Stomach (tissue), 9 donors: ENCODE data around the gene CYBB. TPM values are rescaled to one million over a fixed set of nuclear protein-coding genes. Genes with fewer than 3 reads are reported as not detected.

Experiments
- DNase-seq, 2 donors: peaks; one replicate each; pipeline versions ENCODE4 v3.0.0 to v3.0.0-alpha.2; 2013 to 2019
- H3K27ac ChIP-seq, 5 donors: fragments of 200-600 bp in 4 of 5; sonication (generic) in 4 of 5; one replicate each; pipeline ENCODE4 v1.5.1; 2013 to 2019; ENCODE audit warnings: mild to moderate bottlenecking in 1 of 5, moderate library complexity in 1 of 5
- H3K27me3 ChIP-seq, 3 donors: fragments of 200-600 bp; sonication (generic); one replicate each; pipeline ENCODE4 v1.5.1; 2017 to 2019; ENCODE audit warnings: mixed run types in 1 of 3
- H3K36me3 ChIP-seq, 4 donors: fragments of 200-600 bp; sonication (generic); 1 replicate in 3 of 4; 2 replicates in 1 of 4; pipeline ENCODE4 v1.5.1; 2016 to 2019
- H3K4me1 ChIP-seq, 4 donors: fragments of 200-600 bp; sonication (generic); one replicate each; pipeline ENCODE4 v1.5.1; 2016 to 2019
- H3K4me3 ChIP-seq, 4 donors: fragments of 200-600 bp; sonication (generic) in 3 of 4; one replicate each; pipeline ENCODE4 v1.5.1; 2016 to 2019; ENCODE audit warnings: mild to moderate bottlenecking in 1 of 4
- H3K9me3 ChIP-seq, 4 donors: fragments of 200-600 bp; sonication (generic); one replicate each; pipeline ENCODE4 v1.5.1; 2016 to 2019
- CTCF ChIP-seq, 7 experiments: fragments of 450-650 bp in 4 of 7; fragments of 200-600 bp in 3 of 7; sonication (generic) in 3 of 7; IDR thresholded peaks; one replicate each; pipeline ENCODE4 v1.5.1; 2016 to 2019; ENCODE audit warnings: antibody characterized with exemption in 7 of 7, control low read depth in 2 of 7, mild to moderate bottlenecking in 1 of 7
- EP300 ChIP-seq: sonication (generic); formaldehyde crosslinking; IDR thresholded peaks from one replicate; pipeline ENCODE4 v1.6.1; 2017; ENCODE audit warnings: antibody characterized with exemption
- POLR2A ChIP-seq, 4 donors: fragments of 450-650 bp; IDR thresholded peaks; one replicate each; pipeline ENCODE4 v1.6.1; 2016; ENCODE audit warnings: antibody characterized with exemption in 4 of 4, control low read depth in 2 of 4, mild to moderate bottlenecking in 1 of 4, moderate library complexity in 1 of 4
- POLR2AphosphoS5 ChIP-seq, 3 donors: sonication (generic); formaldehyde crosslinking; IDR thresholded peaks; one replicate each; pipeline ENCODE4 v1.6.1; 2016; ENCODE audit warnings: antibody characterized with exemption in 3 of 3
- WGBS, 5 donors: extraction: QIAGEN DNeasy Blood & Tissue Kit in 3 of 5; methylation state at CpG; one replicate each; pipeline versions ENCODE4 v1.1.5 to v1.1.7; 2013 to 2018; 5-methylcytosine and 5-hydroxymethylcytosine counted together
- intact Hi-C: fragments of 100-400 bp; cut with DNase I; formaldehyde crosslinking; loops from one replicate; pipeline ENCODE4 v1.15.1; 2023; ENCODE audit warnings: low total_unique reads
- polyA plus RNA-seq, 3 donors: library from polyadenylated mRNA; stranded (reverse); fragments of 200-250 nt; gene quantifications; one replicate each; pipeline ENCODE4 v1.2.3, GENCODE V29; 2013
- total RNA-seq, 5 donors: library from RNA; depleted of rRNA; stranded (reverse); fragments of >200 nt; gene quantifications; one replicate each; pipeline versions ENCODE4 v1.1.0 to v1.2.3, GENCODE V29; 2014 to 2016
- donor health status: healthy with polysubstance abuse.
- donor health status: Bipolar disorder and iron deficiency.
- donor health status: healthy.

The CYBB gene
- total and polyA plus RNA-seq, 8 donors = 0.58 to 24.4 (median 3.5) TPM

GRCh38 chrX:37802028-37802427, 22.2 kb downstream of the CYBB start:
- intact Hi-C loops = no loop called here
- no peak for DNase-seq
- no peaks in the 10 kb centered on the region for H3K9me3 ChIP-seq
- H3K4me3 ChIP-seq = no peak overlapping the region
- H3K4me1 ChIP-seq = no peaks in the 10 kb centered on the region
- H3K36me3 ChIP-seq = no peaks in the 10 kb centered on the region
- H3K27me3 ChIP-seq = no peaks in the 10 kb centered on the region
- H3K27ac ChIP-seq = no peak overlapping the region
- TF ChIP-seq CTCF (IDR thresholded peaks at IDR 0.05) (no peak), POLR2A (IDR thresholded peaks at IDR 0.05) (no peak), POLR2AphosphoS5 (IDR thresholded peaks at IDR 0.05) (no peak), EP300 (no peak)

- TF ChIP-seq EP300 (no peak), CTCF (IDR thresholded peaks at IDR 0.05) (no peak), POLR2AphosphoS5 (IDR thresholded peaks at IDR 0.05) (no peak), POLR2A (IDR thresholded peaks at IDR 0.05) (no peak)
- intact Hi-C loops = no loop called here
- H3K36me3 ChIP-seq = no peaks in the 10 kb centered on the region
Observed at GRCh38 chrX:37803057-37803456, 23.2 kb downstream of the CYBB start.

GRCh38 chrX:37809970-37810369, 30.1 kb downstream of the CYBB start:
- Histone ChIP-seq H3K27me3 (no peaks in the 10 kb centered on the region), H3K36me3 (no peaks in the 10 kb centered on the region)
- intact Hi-C loops = no loop called here

More at GRCh38 chrX:37803057-37803456, 23.2 kb downstream of the CYBB start:
- no peak for DNase-seq
- Histone ChIP-seq H3K27ac (no peak overlapping the region), H3K9me3 (no peaks in the 10 kb centered on the region), H3K27me3 (no peaks in the 10 kb centered on the region), H3K4me3 (no peak overlapping the region), H3K4me1 (no peaks in the 10 kb centered on the region)
- WGBS, 5 donors = 42 to 93% (median 80%) methylated on average over 2 of the region's 2 CpGs

GRCh38 chrX:37812110-37812509, 32.3 kb downstream of the CYBB start:
- no peak for TF ChIP-seq POLR2AphosphoS5 (IDR thresholded peaks at IDR 0.05)
- TF ChIP-seq CTCF (IDR thresholded peaks at IDR 0.05) = no peak
- TF ChIP-seq EP300 = no peak
- TF ChIP-seq POLR2A (IDR thresholded peaks at IDR 0.05) = no peak
- H3K27me3 ChIP-seq = no peaks in the 10 kb centered on the region
- no peaks in the 10 kb centered on the region for H3K36me3 ChIP-seq
- H3K9me3 ChIP-seq = no peaks in the 10 kb centered on the region
- WGBS, 5 donors = 6 to 44% (median 33%) methylated on average over 1 of the region's 1 CpG
- no peaks in the 10 kb centered on the region for H3K4me1 ChIP-seq
- no peak for DNase-seq
- peak overlapping the region in 1 of 5 donors; percentile 7 for H3K27ac ChIP-seq
- intact Hi-C loops = no loop called here
- H3K4me3 ChIP-seq = no peak overlapping the region

More at GRCh38 chrX:37809970-37810369, 30.1 kb downstream of the CYBB start:
- H3K4me1 ChIP-seq = no peaks in the 10 kb centered on the region
- TF ChIP-seq POLR2AphosphoS5 (IDR thresholded peaks at IDR 0.05) (no peak), EP300 (no peak), CTCF (IDR thresholded peaks at IDR 0.05) (no peak), POLR2A (IDR thresholded peaks at IDR 0.05) (no peak)
- no peak overlapping the region for H3K4me3 ChIP-seq
- H3K27ac ChIP-seq = no peak overlapping the region
- no peak for DNase-seq
- no peaks in the 10 kb centered on the region for H3K9me3 ChIP-seq
- 67 to 93% (median 79%) methylated on average over 1 to 2 of the region's 2 CpGs for WGBS, 5 donors
